Measurements from ENCODE around the gene PRRC2A. TPM values are rescaled to one million over a fixed set of nuclear protein-coding genes. Genes with fewer than 3 reads are reported as not detected.

PRRC2A gene
- total RNA-seq, 1 experiment from 2014 or later = 318 TPM

DNA sequence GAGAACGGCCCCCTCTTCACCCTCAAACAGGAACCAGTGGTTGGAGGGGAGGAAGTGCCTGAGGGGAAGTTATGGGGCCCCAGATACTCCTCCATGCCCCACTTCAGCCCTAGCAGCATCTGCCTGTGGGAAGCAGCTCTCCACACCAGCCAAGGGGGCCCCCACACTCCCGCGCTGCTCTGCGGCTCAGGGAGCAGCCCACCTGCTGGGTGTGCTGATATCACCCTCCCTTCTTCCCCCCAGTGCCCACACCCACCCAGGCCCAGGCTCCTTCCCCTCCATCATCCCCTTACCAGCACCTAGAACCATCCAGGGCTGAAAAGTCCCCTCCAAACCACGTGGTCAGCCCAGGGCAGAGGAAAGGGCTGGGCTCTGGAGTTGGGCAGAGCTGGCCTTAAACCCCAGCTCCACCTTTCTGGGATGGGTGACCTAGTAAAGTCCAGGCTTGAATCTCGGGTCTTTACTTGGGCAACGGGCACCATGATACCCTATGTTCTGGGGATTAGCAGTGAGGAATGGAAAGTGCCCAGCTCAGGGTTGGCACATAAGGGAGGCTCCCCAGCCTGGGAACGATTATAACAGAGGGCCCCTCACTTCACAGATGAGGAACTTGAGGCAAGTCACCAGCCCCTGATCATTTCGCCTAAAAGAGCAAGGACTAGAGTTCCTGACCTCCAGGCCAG, 33.8 kb upstream of the PRRC2A start:
- no TSS peak for BruUV-seq (replicated peaks)
- no peak overlapping the region for H3K4me3 ChIP-seq (ENCODE audit: low read depth in 2 of 2, low read length in 2 of 2)
- TF ChIP-seq TCF7L2 (IDR thresholded peaks at IDR 0.05; ENCODE audit: low read depth, low read length) (no peak), POLR2AphosphoS5 (IDR thresholded peaks at IDR 0.05; ENCODE audit: low read depth, low read length) (no peak), SIN3A (IDR thresholded peaks at IDR 0.05; ENCODE audit: borderline replicate concordance, insufficient read depth, low read depth, low read length) (no peak)
- TF ChIP-seq, protein P1, sequence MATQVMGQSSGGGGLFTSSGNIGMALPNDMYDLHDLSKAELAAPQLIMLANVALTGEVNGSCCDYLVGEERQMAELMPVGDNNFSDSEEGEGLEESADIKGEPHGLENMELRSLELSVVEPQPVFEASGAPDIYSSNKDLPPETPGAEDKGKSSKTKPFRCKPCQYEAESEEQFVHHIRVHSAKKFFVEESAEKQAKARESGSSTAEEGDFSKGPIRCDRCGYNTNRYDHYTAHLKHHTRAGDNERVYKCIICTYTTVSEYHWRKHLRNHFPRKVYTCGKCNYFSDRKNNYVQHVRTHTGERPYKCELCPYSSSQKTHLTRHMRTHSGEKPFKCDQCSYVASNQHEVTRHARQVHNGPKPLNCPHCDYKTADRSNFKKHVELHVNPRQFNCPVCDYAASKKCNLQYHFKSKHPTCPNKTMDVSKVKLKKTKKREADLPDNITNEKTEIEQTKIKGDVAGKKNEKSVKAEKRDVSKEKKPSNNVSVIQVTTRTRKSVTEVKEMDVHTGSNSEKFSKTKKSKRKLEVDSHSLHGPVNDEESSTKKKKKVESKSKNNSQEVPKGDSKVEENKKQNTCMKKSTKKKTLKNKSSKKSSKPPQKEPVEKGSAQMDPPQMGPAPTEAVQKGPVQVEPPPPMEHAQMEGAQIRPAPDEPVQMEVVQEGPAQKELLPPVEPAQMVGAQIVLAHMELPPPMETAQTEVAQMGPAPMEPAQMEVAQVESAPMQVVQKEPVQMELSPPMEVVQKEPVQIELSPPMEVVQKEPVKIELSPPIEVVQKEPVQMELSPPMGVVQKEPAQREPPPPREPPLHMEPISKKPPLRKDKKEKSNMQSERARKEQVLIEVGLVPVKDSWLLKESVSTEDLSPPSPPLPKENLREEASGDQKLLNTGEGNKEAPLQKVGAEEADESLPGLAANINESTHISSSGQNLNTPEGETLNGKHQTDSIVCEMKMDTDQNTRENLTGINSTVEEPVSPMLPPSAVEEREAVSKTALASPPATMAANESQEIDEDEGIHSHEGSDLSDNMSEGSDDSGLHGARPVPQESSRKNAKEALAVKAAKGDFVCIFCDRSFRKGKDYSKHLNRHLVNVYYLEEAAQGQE (IDR thresholded peaks at IDR 0.05; ENCODE audit: insufficient read depth in 1 of 2, low read depth in 2 of 2, low read length in 1 of 2) = no peak
- TF ChIP-seq, protein P2, sequence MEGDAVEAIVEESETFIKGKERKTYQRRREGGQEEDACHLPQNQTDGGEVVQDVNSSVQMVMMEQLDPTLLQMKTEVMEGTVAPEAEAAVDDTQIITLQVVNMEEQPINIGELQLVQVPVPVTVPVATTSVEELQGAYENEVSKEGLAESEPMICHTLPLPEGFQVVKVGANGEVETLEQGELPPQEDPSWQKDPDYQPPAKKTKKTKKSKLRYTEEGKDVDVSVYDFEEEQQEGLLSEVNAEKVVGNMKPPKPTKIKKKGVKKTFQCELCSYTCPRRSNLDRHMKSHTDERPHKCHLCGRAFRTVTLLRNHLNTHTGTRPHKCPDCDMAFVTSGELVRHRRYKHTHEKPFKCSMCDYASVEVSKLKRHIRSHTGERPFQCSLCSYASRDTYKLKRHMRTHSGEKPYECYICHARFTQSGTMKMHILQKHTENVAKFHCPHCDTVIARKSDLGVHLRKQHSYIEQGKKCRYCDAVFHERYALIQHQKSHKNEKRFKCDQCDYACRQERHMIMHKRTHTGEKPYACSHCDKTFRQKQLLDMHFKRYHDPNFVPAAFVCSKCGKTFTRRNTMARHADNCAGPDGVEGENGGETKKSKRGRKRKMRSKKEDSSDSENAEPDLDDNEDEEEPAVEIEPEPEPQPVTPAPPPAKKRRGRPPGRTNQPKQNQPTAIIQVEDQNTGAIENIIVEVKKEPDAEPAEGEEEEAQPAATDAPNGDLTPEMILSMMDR (IDR thresholded peaks at IDR 0.05) = no peak
- POLR2A ChIA-PET = no interaction called here
- no peaks in the 10 kb centered on the region for H3K36me3 ChIP-seq (ENCODE audit: control insufficient read depth, insufficient read depth, low read length)
- in situ Hi-C loops (cut with HindIII; ENCODE audit: low pct_unique_long_range_greater_than_20kb, low sequenced_read_pairs) (no loop called here), intact Hi-C loops (cut with micrococcal nuclease; ENCODE audit: unreplicated experiment) (no loop called here)
- DNase-seq (ENCODE audit: low read depth, low spot score) (no peak), ATAC-seq (no peak)
- CTCF ChIA-PET = interaction anchor here (1.5 kb wide), 1 partner anchor 36 kb away, joined by 7 read pairs; no protein-coding TSS in a partner anchor
- H3K27ac ChIP-seq (ENCODE audit: low read length) = no peak overlapping the region
- 0 out of 2 replicates have a peak, but pooled peaks cover 3% of the 10 kb centered on the region for H3K4me1 ChIP-seq (ENCODE audit: control insufficient read depth, insufficient read depth, low read length)
- H3K9me3 ChIP-seq (ENCODE audit: control insufficient read depth, insufficient read depth, low read depth, low read length) = no peaks in the 10 kb centered on the region
- no peaks in the 10 kb centered on the region for H3K27me3 ChIP-seq (ENCODE audit: control insufficient read depth, insufficient read depth, low read length)

DNA sequence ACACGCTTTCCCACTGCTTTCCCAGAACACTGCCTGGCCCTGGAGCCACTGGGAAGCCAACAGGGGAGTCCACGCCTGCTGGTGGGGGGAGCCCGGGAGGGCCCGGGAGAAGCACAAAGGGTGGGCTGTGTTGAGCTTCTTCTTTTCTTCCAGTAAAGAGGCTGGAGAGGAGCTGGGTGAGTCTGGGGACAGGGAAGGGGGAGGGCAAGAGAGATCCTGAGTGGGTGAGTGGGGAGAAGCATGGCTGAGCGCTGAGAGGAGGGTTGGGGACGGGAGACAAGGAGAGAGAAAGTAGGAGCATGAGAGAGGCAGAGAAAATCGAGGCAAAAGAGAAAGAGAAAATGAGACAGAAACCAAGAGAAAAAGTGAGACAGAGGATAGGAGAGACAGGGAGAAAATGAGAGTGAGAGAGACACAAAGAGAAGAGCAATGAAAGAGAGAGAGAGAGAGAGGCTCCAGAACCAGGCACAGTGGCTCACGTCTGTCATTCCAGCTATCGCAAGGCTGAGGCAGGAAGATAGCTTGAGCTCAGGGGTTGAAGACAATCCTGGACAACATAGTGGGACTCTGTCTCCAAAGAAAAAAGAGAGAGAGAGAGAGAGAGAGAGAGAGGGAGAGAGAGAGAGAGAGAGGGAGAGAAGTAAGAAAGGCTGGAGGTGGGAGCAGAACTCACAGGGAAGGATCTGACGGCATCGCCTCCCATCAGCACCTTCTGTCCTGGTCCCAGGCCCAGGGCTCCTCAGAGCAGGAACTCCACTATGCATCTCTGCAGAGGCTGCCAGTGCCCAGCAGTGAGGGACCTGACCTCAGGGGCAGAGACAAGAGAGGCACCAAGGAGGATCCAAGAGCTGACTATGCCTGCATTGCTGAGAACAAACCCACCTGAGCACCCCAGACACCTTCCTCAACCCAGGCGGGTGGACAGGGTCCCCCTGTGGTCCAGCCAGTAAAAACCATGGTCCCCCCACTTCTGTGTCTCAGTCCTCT, 32.4 kb upstream of the PRRC2A start:
- Histone ChIP-seq H3K27me3 (ENCODE audit: control insufficient read depth, insufficient read depth, low read length) (no peaks in the 10 kb centered on the region), H3K36me3 (ENCODE audit: control insufficient read depth, insufficient read depth, low read length) (no peaks in the 10 kb centered on the region), H3K9me3 (ENCODE audit: control insufficient read depth, insufficient read depth, low read depth, low read length) (no peaks in the 10 kb centered on the region), H3K4me1 (ENCODE audit: control insufficient read depth, insufficient read depth, low read length) (no peaks in the 10 kb centered on the region), H3K27ac (ENCODE audit: low read length) (no peak overlapping the region), H3K4me3 (ENCODE audit: low read depth in 2 of 2, low read length in 2 of 2) (no peak overlapping the region)
- POLR2A ChIA-PET = interaction anchor here (0.6 to 0.9 kb wide), 2 partner anchors 31 to 48 kb away, joined by 4 to 6 read pairs; no protein-coding TSS in a partner anchor
- CTCF ChIA-PET = interaction anchor here (0.5 to 1.5 kb wide), 2 partner anchors 37 to 38 kb away, joined by 3 to 7 read pairs; no protein-coding TSS in a partner anchor
- TF ChIP-seq, protein P1 (IDR thresholded peaks at IDR 0.05; ENCODE audit: insufficient read depth in 1 of 2, low read depth in 2 of 2, low read length in 1 of 2) = no peak
- TF ChIP-seq TCF7L2 (IDR thresholded peaks at IDR 0.05; ENCODE audit: low read depth, low read length) = no peak
- no peak for TF ChIP-seq SIN3A (IDR thresholded peaks at IDR 0.05; ENCODE audit: borderline replicate concordance, insufficient read depth, low read depth, low read length)
- TF ChIP-seq, protein P2 (IDR thresholded peaks at IDR 0.05) = no peak
- TF ChIP-seq POLR2AphosphoS5 (IDR thresholded peaks at IDR 0.05; ENCODE audit: low read depth, low read length) = no peak
- DNase-seq (ENCODE audit: low read depth, low spot score) (no peak), ATAC-seq (no peak)
- intact Hi-C loops (cut with micrococcal nuclease; ENCODE audit: unreplicated experiment) (no loop called here), in situ Hi-C loops (cut with HindIII; ENCODE audit: low pct_unique_long_range_greater_than_20kb, low sequenced_read_pairs) (no loop called here)
- no TSS peak for BruUV-seq (replicated peaks)

All from Panc1 (cell line).